GM12801 (cell line): Measurements from ENCODE around the gene MYOM3.

Experiments used
- TF ChIP-seq, protein P1 (sequence below): IDR thresholded peaks from one replicate; pipeline ENCODE4 v1.5.1; 2011; ENCODE audit warnings: control low read depth; ENCODE audit not compliant: insufficient read length; ENCODE audit errors: extremely low read depth

The MYOM3 gene

GRCh38 chr1:24111996-24112779 is at the start of gene MYOM3:
Gene MYOM3, minus strand, starts transcription at chr1:24112135. Its CDS starts 3,499 bp downstream, at chr1:24108636.
- TF ChIP-seq, protein P1, sequence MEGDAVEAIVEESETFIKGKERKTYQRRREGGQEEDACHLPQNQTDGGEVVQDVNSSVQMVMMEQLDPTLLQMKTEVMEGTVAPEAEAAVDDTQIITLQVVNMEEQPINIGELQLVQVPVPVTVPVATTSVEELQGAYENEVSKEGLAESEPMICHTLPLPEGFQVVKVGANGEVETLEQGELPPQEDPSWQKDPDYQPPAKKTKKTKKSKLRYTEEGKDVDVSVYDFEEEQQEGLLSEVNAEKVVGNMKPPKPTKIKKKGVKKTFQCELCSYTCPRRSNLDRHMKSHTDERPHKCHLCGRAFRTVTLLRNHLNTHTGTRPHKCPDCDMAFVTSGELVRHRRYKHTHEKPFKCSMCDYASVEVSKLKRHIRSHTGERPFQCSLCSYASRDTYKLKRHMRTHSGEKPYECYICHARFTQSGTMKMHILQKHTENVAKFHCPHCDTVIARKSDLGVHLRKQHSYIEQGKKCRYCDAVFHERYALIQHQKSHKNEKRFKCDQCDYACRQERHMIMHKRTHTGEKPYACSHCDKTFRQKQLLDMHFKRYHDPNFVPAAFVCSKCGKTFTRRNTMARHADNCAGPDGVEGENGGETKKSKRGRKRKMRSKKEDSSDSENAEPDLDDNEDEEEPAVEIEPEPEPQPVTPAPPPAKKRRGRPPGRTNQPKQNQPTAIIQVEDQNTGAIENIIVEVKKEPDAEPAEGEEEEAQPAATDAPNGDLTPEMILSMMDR, result no peak

GRCh38 chr1:24161270-24161669 is 49.3 kb upstream of the MYOM3 start:
- TF ChIP-seq, protein P1, result no peak

- TF ChIP-seq, protein P1, result no peak
Measured at GRCh38 chr1:24159366-24159765, 47.4 kb upstream of the MYOM3 start.

GRCh38 chr1:24157918-24158481 is 46.1 kb upstream of the MYOM3 start:
- TF ChIP-seq, protein P1, result no peak

DNA sequence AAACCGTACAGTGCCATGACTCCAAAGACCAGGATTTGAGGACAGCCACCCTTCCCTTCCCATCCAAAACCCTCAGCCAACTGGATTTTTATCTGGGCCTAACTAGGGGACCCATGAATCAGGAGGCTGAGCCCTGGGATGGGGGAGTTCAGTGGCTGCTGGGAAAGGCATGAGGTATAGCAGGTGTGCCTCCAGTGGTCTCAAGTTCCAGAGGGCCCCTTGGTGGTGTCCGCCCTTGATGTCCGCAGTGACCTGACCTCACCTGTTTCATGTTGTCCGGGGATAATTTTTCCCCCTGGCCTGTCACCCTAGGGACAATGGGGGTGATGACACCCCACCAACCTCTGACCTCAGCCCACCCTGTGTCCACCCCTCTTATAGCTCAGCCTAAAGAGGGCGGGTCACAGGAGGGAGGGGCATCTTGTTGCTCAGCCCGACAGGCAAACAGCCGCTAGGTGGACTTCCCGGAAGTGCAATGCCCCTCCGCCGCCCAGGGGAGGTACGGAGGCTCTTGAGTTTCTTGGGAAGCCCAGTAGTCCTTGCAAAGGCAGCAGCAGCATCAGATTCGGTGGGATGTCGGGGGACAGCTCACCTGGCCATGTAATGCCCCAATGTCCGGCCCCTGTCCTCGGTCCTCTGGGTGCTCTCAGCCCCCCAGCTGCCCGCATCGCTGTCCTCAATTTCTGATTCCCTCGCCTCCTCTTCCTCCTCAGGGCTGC is 44.8 kb upstream of the MYOM3 start:
- TF ChIP-seq, protein P1, result no peak

DNA sequence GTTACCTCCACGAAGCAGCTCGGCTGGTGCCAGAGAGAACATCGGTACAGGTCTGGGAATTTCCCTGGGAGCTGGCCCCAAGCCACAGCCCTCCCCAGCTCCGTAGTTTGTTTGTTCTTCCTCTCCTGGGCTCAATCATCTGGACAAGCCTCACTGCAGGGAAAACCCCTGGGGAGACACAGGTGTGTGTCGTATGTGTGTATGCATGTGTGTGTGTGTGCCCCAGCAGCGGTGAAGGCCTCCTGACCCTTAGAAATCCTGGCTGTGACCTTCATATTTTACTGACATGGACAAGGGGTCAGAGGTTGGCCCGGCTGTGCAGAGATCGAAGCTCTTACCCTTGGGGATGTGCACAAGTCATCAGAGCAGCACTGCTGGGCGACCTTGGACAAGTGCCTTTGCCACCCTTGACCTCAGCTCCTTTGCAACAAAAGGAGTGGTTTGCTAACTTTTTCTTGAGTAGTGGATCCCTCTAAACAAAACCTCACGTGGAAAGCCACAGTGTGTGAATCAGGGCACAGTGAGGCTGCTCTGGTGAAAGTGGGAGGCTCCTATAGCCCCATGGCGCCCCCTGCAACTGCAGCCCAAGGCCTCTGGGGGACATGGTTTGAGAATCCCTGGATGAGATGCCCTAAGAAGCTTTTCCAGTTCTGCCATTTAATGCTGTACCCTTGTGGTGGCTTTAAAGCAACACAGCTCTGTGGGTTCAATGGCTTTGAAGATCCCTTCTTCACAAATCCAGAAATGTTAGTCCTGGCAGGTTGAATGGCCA is 43.3 kb upstream of the MYOM3 start:
- TF ChIP-seq, protein P1, result no peak

GRCh38 chr1:24154215-24154614 is 42.3 kb upstream of the MYOM3 start:
- TF ChIP-seq, protein P1, result no peak
